Measurements from ENCODE around the gene TNNT2.
A peak's percentile ranks its signal among the peaks of the same experiment; 100 is the strongest.

DNA sequence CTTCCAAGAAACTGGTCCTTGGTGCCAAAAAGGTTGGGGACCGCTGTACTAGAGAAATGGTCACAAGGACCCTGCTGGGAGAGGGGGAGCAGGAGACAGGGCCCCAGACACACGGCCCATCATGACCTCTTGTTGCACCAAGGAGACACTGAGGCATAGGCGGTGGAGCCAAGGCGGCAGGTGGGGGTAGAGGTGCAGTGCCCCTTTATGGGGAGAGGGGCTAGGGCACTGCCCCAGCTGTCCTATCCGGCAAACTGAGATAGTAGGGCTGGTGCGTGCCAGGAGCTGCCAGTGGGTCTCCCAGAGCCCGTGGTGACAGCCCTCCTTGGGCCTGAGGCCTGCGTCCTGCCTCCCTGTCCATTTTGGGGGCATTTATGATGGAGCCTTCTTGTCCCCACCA, 20.3 kb downstream of the TNNT2 start:
- TF ChIP-seq CTCF (IDR thresholded peaks at IDR 0.05) (no peak), POLR2A (IDR thresholded peaks at IDR 0.05) (peak in 1 of 2 donors; percentile 55)
